Measurements from ENCODE around the gene BSG. TPM values are rescaled to one million over a fixed set of nuclear protein-coding genes. Genes with fewer than 3 reads are reported as not detected.
"Not testable (repeated sequence)": the region's sequence is repeated elsewhere in the genome, so short reads cannot be mapped to it uniquely, and the experiment has no call there.

Gene BSG
- total RNA-seq, 1 donor from 2014 or later: 330 TPM

DNA sequence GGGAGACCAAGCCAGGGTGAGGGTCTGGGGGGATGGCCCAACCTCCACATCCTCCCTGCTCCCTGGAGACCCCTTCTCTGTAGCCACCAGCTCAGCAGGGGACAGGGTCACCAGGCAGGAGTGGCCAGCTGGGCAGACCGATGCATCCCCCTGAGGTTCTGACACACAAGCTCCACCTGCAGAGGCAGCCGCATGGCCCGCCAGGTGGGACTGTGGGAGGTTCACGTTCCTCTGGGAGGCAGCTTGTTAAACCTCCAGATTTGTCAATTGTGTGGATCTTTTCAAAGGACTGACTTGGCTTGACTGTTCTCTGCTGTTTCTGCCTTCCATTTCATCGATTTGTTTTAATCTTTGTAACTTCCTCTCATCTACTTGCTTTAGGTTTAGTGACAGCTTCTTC, 52.9 kb downstream of the BSG start:
- Histone ChIP-seq H3K36me3 (no peaks in the 10 kb centered on the region), H3K9me3 (ENCODE audit: low read depth) (no peaks in the 10 kb centered on the region), H3K4me3 (no peak overlapping the region), H3K4me2 (no peak overlapping the region), H4K20me1 (ENCODE audit: low read depth) (peaks cover 26% of the 10 kb centered on the region), H2AFZ (replicated peaks) (no peak overlapping the region), H3K9ac (no peak overlapping the region), H3K27ac (no peak overlapping the region), H3K4me1 (no peaks in the 10 kb centered on the region), H3K79me2 (ENCODE audit: low read depth) (no peaks in the 10 kb centered on the region), H3K27me3 (no peaks in the 10 kb centered on the region), H3F3A (ENCODE audit: low read depth) (no peaks in the 10 kb centered on the region)
- Mint-ChIP-seq H3K36me3 (peaks cover 23% of the 10 kb centered on the region), H3K4me1 (peaks cover 17% of the 10 kb centered on the region), H3K4me3 (no peak overlapping the region), H3K27ac (peak overlapping the region; percentile 18), H3K27me3 (ENCODE audit: insufficient read depth, low read depth) (peaks cover 6% of the 10 kb centered on the region), H3K9me3 (no peaks in the 10 kb centered on the region)
- TF ChIP-seq CTCF (IDR thresholded peaks at IDR 0.05) (no peak), EZH2phosphoT487 (IDR thresholded peaks at IDR 0.05) (no peak), EZH2 (IDR thresholded peaks at IDR 0.05) (no peak)
- DNase-seq (ENCODE audit: low spot score): no peak

- H3K9me3 ChIP-seq (ENCODE audit: low read depth): not testable (repeated sequence)
These were observed 54.2 kb downstream of the BSG start for GRCh38 chr19:626566-626965.

GRCh38 chr19:628168-628567, 55.8 kb downstream of the BSG start:
- H3K36me3 ChIP-seq: no peaks in the 10 kb centered on the region
- Mint-ChIP-seq H3K36me3 (peaks cover 23% of the 10 kb centered on the region), H3K27ac (no peak overlapping the region), H3K4me1 (peaks cover 23% of the 10 kb centered on the region), H3K9me3 (no peaks in the 10 kb centered on the region), H3K27me3 (ENCODE audit: insufficient read depth, low read depth) (peaks cover 9% of the 10 kb centered on the region), H3K4me3 (no peak overlapping the region)
- peaks cover 50% of the 10 kb centered on the region for H4K20me1 ChIP-seq (ENCODE audit: low read depth)
- no peak overlapping the region for H3K9ac ChIP-seq
- no peaks in the 10 kb centered on the region for H3K9me3 ChIP-seq (ENCODE audit: low read depth)
- TF ChIP-seq EZH2phosphoT487 (IDR thresholded peaks at IDR 0.05): no peak
- TF ChIP-seq CTCF (IDR thresholded peaks at IDR 0.05): peak; percentile 59
- peaks cover 21% of the 10 kb centered on the region for H3K79me2 ChIP-seq (ENCODE audit: low read depth)
- peaks cover 7% of the 10 kb centered on the region for H3F3A ChIP-seq (ENCODE audit: low read depth)
- no peaks in the 10 kb centered on the region for H3K27me3 ChIP-seq
- H3K27ac ChIP-seq: no peak overlapping the region
- H3K4me1 ChIP-seq: no peaks in the 10 kb centered on the region
- H3K4me3 ChIP-seq: no peak overlapping the region
- peak; percentile 41 for DNase-seq (ENCODE audit: low spot score)
- H3K4me2 ChIP-seq: no peak overlapping the region
- no peak overlapping the region for H2AFZ ChIP-seq (replicated peaks)

More at GRCh38 chr19:626566-626965, 54.2 kb downstream of the BSG start:
- not testable (repeated sequence) for H2AFZ ChIP-seq (replicated peaks); H3K9me3 Mint-ChIP-seq; H3K27ac ChIP-seq; H3K4me3 ChIP-seq; DNase-seq (ENCODE audit: low spot score); H3K9ac ChIP-seq; H3K27ac Mint-ChIP-seq; H3K4me1 ChIP-seq; H3F3A ChIP-seq (ENCODE audit: low read depth); H3K36me3 ChIP-seq; H3K4me2 ChIP-seq; H3K27me3 Mint-ChIP-seq (ENCODE audit: insufficient read depth, low read depth); H3K27me3 ChIP-seq; H3K4me3 Mint-ChIP-seq
- H3K4me1 Mint-ChIP-seq: peaks cover 20% of the 10 kb centered on the region
- H4K20me1 ChIP-seq (ENCODE audit: low read depth): peaks cover 38% of the 10 kb centered on the region
- peaks cover 23% of the 10 kb centered on the region for H3K36me3 Mint-ChIP-seq
- peaks cover 12% of the 10 kb centered on the region for H3K79me2 ChIP-seq (ENCODE audit: low read depth)

DNA sequence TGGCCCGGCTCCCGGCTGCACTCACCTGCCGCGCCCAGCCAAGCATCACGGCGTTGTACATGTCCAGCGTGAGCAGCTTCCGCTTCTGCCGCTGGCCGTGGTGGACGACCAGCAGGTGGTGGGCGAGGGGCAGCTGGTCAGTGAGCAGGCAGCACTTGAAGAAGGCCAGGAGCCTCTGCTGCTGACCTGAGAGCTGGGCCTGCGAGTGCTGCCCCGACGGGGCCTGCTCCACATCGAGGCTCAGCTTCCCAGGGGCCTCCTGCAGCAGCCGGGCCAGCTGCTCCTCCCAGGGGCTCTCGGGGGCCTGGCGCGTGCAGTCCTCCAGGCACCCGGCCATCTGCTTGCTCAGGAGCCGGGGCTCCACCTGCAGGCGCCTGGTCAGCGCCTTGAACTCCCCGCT, 57.1 kb downstream of the BSG start:
- H3K27me3 Mint-ChIP-seq (ENCODE audit: insufficient read depth, low read depth); H3K27ac Mint-ChIP-seq; H3K9ac ChIP-seq; H3K4me1 ChIP-seq; H3K4me2 ChIP-seq; H3K4me3 Mint-ChIP-seq; DNase-seq (ENCODE audit: low spot score); H3K9me3 ChIP-seq (ENCODE audit: low read depth); H3K4me3 ChIP-seq; H3K36me3 ChIP-seq; H2AFZ ChIP-seq (replicated peaks); H3K9me3 Mint-ChIP-seq; H3K27ac ChIP-seq; H3F3A ChIP-seq (ENCODE audit: low read depth); H3K27me3 ChIP-seq: not testable (repeated sequence)
- peaks cover 50% of the 10 kb centered on the region for H4K20me1 ChIP-seq (ENCODE audit: low read depth)
- peaks cover 21% of the 10 kb centered on the region for H3K4me1 Mint-ChIP-seq
- peaks cover 28% of the 10 kb centered on the region for H3K79me2 ChIP-seq (ENCODE audit: low read depth)
- peaks cover 16% of the 10 kb centered on the region for H3K36me3 Mint-ChIP-seq
